MCF 10A (cell line): ENCODE data around the gene AFDN. TPM values are rescaled to one million over a fixed set of nuclear protein-coding genes. Genes with fewer than 3 reads are reported as not detected.

Source experiments
- BruUV-seq: library from RNA; stranded (reverse); fragments of 400-500 nt; replicated peaks from 2 replicates; lab custom pipeline; 2021; lab: Mats Ljungman, UMichigan
- CTCF ChIA-PET: fragments of 300-600 bp; sonication (Branson Sonifier 250); formaldehyde crosslinking; extraction: SDS; loops from one replicate; lab custom pipeline; 2021; ENCODE audit warnings: antibody characterized with exemption, inconsistent platforms; lab: Yijun Ruan, JAX
- POLR2A ChIA-PET: fragments of 300-600, 350-650 bp; sonication (Branson Sonifier 250); formaldehyde crosslinking; extraction: SDS; loops from one replicate; lab custom pipeline; 2020; ENCODE audit warnings: antibody characterized with exemption, inconsistent platforms; lab: Yijun Ruan, JAX
- DNase-seq: peaks from one replicate; pipeline ENCODE4 v3.0.0-alpha.2; 2018; ENCODE audit not compliant: unreplicated experiment
- H3K27ac Mint-ChIP-seq: one replicate; pipeline ENCODE4 v1.8.0; 2022; ENCODE audit warnings: mild to moderate bottlenecking, low read depth, mixed read lengths; ENCODE audit not compliant: unreplicated experiment
- H3K27me3 Mint-ChIP-seq: one replicate; pipeline ENCODE4 v1.8.0; 2022; ENCODE audit warnings: mixed read lengths; ENCODE audit not compliant: insufficient read depth, unreplicated experiment
- H3K36me3 Mint-ChIP-seq: one replicate; pipeline ENCODE4 v1.8.0; 2022; ENCODE audit warnings: mild to moderate bottlenecking, moderate library complexity, mixed read lengths; ENCODE audit not compliant: insufficient read depth, unreplicated experiment
- H3K4me1 Mint-ChIP-seq: one replicate; pipeline ENCODE4 v1.8.0; 2022; ENCODE audit warnings: mixed read lengths; ENCODE audit not compliant: insufficient read depth, unreplicated experiment
- H3K4me3 Mint-ChIP-seq: one replicate; pipeline ENCODE4 v1.8.0; 2022; ENCODE audit warnings: mild to moderate bottlenecking, moderate library complexity, mixed read lengths; ENCODE audit not compliant: unreplicated experiment
- H3K9me3 Mint-ChIP-seq: one replicate; pipeline ENCODE4 v1.8.0; 2022; ENCODE audit warnings: mixed read lengths; ENCODE audit not compliant: unreplicated experiment
- intact Hi-C: fragments of 100-400 bp; cut with micrococcal nuclease; formaldehyde crosslinking; loops from 2 replicates; pipeline ENCODE4 v1.14.1; 2022
- total RNA-seq: library from RNA; stranded (reverse); gene quantifications from 2 replicates; pipeline ENCODE4 v1.2.3, GENCODE V29; 2022
- TF ChIP-seq, protein P1 (sequence below): fragments of 200-600 bp; IDR thresholded peaks from one replicate; pipeline ENCODE4 v1.8.0; 2022; ENCODE audit warnings: antibody characterized with exemption, mild to moderate bottlenecking; ENCODE audit not compliant: unreplicated experiment

AFDN gene
- total RNA-seq, 1 experiment from 2014 or later, result 115 TPM

DNA sequence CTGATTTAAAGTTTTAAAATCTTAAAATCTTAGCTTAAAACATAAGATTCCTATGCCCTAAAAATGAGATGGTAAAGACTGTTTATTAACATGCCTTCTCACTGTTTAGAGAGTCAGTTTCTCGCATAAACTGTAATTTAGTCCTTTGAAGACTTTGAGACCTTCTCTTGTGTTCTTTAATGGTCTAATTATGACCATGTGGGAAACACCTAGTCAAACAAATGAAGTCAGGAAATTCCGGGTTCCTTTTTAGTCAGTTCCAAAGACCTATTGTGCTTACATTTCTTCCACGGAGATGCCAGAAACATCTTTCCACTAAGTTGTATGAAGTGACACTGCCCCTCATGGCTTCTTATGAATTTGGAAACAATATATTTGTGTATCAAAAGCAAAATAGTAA is 106.6 kb downstream of the AFDN start:
- no TSS peak for BruUV-seq
- ChIA-PET CTCF (interaction anchor here (0.6 kb wide), 1 partner anchor 30 kb away, joined by 3 read pairs; no protein-coding TSS in a partner anchor), POLR2A (no interaction called here)

DNA sequence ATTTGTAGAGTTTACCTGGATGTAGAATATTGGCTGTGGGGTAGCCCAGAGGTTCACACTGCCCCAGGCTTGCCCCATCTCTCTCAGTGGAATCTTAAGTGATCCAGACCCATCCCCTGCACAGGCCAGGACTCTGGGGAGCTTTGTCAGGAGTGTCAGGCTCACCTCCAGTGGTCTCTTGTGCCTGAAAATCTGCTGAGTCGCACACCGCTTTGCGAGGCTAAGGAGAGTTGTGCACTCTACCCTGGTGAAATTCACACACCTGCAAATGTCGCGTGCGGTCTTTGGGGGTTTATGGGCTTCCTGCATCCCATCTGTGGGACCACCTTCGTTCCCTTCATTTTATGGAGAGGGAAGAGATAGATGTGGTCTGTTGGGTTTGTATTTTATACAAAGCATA is 107.1 kb downstream of the AFDN start:
- no TSS peak for BruUV-seq
- DNase-seq, result no peak
- intact Hi-C loops, result no loop called here
- Mint-ChIP-seq H3K4me3 (no peak overlapping the region), H3K27ac (no peak overlapping the region), H3K9me3 (no peaks in the 10 kb centered on the region), H3K36me3 (peaks cover 17% of the 10 kb centered on the region), H3K27me3 (no peaks in the 10 kb centered on the region), H3K4me1 (peaks cover 6% of the 10 kb centered on the region)
- CTCF ChIA-PET, result no interaction called here
- POLR2A ChIA-PET, result no interaction called here
- TF ChIP-seq, protein P1, sequence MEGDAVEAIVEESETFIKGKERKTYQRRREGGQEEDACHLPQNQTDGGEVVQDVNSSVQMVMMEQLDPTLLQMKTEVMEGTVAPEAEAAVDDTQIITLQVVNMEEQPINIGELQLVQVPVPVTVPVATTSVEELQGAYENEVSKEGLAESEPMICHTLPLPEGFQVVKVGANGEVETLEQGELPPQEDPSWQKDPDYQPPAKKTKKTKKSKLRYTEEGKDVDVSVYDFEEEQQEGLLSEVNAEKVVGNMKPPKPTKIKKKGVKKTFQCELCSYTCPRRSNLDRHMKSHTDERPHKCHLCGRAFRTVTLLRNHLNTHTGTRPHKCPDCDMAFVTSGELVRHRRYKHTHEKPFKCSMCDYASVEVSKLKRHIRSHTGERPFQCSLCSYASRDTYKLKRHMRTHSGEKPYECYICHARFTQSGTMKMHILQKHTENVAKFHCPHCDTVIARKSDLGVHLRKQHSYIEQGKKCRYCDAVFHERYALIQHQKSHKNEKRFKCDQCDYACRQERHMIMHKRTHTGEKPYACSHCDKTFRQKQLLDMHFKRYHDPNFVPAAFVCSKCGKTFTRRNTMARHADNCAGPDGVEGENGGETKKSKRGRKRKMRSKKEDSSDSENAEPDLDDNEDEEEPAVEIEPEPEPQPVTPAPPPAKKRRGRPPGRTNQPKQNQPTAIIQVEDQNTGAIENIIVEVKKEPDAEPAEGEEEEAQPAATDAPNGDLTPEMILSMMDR, result no peak

More for the DNA sequence above, 106.6 kb downstream of the AFDN start:
- intact Hi-C loops, result no loop called here
- Mint-ChIP-seq H3K4me1 (peaks cover 6% of the 10 kb centered on the region), H3K9me3 (no peaks in the 10 kb centered on the region), H3K27ac (no peak overlapping the region), H3K27me3 (no peaks in the 10 kb centered on the region), H3K36me3 (peaks cover 17% of the 10 kb centered on the region), H3K4me3 (no peak overlapping the region)
- no peak for DNase-seq
- TF ChIP-seq, protein P1, result no peak

DNA sequence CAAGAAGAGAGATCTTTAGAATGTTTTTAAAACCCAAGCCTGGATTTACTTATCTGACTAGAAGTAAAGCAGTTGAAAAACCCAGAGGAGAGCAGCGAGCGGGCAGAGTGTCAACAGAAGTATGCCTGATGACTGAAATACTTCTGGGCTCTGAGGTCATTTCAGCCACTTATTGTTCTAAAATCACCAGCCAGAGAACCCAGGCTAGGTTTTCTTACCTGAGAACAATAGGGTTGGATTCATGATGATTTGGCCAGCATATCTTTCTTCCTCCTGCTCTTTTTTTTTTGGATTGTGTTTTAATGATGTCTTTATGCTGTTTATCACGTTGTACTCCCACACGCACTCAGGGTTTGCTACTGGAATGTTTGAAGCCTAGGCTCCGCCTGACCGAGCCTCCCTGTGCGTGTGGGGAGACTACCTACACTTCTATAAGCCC is 107.7 kb downstream of the AFDN start:
- Mint-ChIP-seq H3K27ac (no peak overlapping the region), H3K27me3 (no peaks in the 10 kb centered on the region), H3K4me3 (no peak overlapping the region), H3K36me3 (peaks cover 17% of the 10 kb centered on the region), H3K4me1 (peaks cover 6% of the 10 kb centered on the region), H3K9me3 (no peaks in the 10 kb centered on the region)
- ChIA-PET POLR2A (no interaction called here), CTCF (no interaction called here)
- DNase-seq, result no peak
- intact Hi-C loops, result no loop called here
- BruUV-seq, result no TSS peak
- TF ChIP-seq, protein P1, result no peak

DNA sequence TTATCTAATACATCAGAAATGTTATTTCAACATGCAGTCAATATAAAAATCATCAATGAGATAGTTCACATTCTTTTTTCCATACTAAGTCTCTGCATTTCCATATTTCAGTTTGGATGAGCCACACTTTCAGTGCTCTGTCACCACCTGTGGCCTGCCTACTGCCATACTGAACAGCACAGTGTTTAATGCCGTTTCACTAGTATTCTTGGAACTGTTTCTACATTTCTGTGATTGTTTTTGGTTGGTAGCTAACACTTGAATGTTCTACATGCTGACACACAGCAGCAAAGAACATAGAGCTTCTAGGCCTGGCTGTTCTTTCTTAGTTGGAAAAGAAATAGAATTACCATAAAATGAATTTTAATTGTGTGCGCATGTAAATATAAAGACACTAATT is 109.3 kb downstream of the AFDN start:
- no peak overlapping the region for H3K4me3 Mint-ChIP-seq
- TF ChIP-seq, protein P1, result no peak
- intact Hi-C loops, result no loop called here
- H3K9me3 Mint-ChIP-seq, result no peaks in the 10 kb centered on the region
- ChIA-PET POLR2A (no interaction called here), CTCF (interaction anchor here (0.7 to 1.6 kb wide), 3 partner anchors 8 to 648 kb away, joined by 3 to 4 read pairs (median 3); no protein-coding TSS in a partner anchor)
- H3K27ac Mint-ChIP-seq, result no peak overlapping the region
- H3K27me3 Mint-ChIP-seq, result no peaks in the 10 kb centered on the region
- peaks cover 6% of the 10 kb centered on the region for H3K4me1 Mint-ChIP-seq
- H3K36me3 Mint-ChIP-seq, result peaks cover 17% of the 10 kb centered on the region
- no TSS peak for BruUV-seq
- DNase-seq, result no peak
